NB4 (cell line): ENCODE measurements around the gene AMZ2.
"Not testable (repeated sequence)": the region's sequence is repeated elsewhere in the genome, so short reads cannot be mapped to it uniquely, and the experiment has no call there.

Experiments
- DNase-seq: peaks from one replicate; pipeline ENCODE4 v3.0.0; 2010; ENCODE audit warnings: low read depth
- H3K4me3 ChIP-seq: one replicate; pipeline ENCODE4 v1.5.1; 2011; ENCODE audit warnings: mild to moderate bottlenecking, low read depth, low read length, moderate library complexity
- MYC ChIP-seq: IDR thresholded peaks from 2 replicates; pipeline ENCODE4 v1.6.1; 2011; ENCODE audit warnings: low read depth, low read length
- POLR2A ChIP-seq: IDR thresholded peaks from 2 replicates; pipeline ENCODE4 v1.6.1; 2011; ENCODE audit warnings: mild to moderate bottlenecking; ENCODE audit not compliant: insufficient read length; ENCODE audit errors: extremely low read depth
- TF ChIP-seq, protein P1 (sequence below): IDR thresholded peaks from one replicate; pipeline ENCODE4 v1.5.1; 2012; ENCODE audit warnings: low read depth, low read length
- TF ChIP-seq, protein P2 (sequence below): IDR thresholded peaks from 2 replicates; pipeline ENCODE4 v1.6.1; 2011; ENCODE audit warnings: low read depth, low read length

Gene AMZ2

GRCh38 chr17:68210570-68211315 is 37.1 kb upstream of the AMZ2 start:
- no peak for TF ChIP-seq MYC
- TF ChIP-seq, protein P1, sequence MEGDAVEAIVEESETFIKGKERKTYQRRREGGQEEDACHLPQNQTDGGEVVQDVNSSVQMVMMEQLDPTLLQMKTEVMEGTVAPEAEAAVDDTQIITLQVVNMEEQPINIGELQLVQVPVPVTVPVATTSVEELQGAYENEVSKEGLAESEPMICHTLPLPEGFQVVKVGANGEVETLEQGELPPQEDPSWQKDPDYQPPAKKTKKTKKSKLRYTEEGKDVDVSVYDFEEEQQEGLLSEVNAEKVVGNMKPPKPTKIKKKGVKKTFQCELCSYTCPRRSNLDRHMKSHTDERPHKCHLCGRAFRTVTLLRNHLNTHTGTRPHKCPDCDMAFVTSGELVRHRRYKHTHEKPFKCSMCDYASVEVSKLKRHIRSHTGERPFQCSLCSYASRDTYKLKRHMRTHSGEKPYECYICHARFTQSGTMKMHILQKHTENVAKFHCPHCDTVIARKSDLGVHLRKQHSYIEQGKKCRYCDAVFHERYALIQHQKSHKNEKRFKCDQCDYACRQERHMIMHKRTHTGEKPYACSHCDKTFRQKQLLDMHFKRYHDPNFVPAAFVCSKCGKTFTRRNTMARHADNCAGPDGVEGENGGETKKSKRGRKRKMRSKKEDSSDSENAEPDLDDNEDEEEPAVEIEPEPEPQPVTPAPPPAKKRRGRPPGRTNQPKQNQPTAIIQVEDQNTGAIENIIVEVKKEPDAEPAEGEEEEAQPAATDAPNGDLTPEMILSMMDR, result no peak
- no peak for TF ChIP-seq POLR2A
- TF ChIP-seq, protein P2, sequence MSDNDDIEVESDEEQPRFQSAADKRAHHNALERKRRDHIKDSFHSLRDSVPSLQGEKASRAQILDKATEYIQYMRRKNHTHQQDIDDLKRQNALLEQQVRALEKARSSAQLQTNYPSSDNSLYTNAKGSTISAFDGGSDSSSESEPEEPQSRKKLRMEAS, result no peak
- DNase-seq, result no peak
- no peak overlapping the region for H3K4me3 ChIP-seq

DNA sequence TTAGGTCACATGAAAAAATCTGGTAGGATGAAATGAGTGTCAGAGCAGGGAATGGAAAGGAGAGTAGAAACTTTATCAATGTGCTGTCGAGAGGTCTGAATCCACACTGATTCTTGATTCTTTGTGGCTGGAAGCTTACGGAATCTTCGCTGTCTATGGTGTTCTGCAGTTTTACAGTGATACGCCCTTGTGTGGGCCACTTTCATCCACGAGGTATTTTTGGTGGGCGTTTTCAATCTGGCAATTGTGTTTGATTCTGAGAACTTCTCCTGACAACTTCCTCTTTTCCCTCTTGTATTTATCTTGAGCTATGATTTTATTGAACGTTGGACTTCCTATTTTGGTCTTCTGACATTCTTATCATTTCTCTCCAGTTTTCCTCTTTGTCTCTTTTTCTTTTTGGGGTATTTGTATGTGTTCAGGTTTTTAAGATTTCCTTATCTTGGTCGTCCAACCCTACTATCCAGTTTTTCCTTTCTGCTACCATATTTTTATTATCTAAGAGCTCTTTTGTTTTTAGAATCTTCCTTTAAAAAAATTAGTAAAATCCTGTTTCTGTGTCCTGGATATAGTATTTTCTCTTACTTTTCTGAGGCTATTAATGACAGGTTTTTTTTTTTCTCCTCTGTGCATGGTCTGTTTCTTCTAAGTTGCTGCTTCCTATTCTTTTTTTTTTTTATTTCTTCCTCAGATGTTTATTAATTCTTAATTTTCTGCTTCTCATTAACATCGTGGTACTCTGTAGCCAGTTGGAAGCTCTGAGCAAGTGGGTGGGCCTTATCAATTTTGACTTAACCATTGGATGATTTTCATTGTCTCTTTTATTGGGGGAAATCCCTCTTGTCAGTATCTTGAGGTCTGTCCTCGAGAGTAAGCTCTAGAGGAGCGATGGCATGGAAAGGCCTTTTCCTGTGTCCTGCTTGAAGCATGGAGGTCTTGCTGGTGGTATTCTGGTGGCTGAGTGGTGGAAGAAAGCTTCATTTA is 34.1 kb upstream of the AMZ2 start:
- not testable (repeated sequence) for H3K4me3 ChIP-seq
- DNase-seq, result peak; percentile 42

DNA sequence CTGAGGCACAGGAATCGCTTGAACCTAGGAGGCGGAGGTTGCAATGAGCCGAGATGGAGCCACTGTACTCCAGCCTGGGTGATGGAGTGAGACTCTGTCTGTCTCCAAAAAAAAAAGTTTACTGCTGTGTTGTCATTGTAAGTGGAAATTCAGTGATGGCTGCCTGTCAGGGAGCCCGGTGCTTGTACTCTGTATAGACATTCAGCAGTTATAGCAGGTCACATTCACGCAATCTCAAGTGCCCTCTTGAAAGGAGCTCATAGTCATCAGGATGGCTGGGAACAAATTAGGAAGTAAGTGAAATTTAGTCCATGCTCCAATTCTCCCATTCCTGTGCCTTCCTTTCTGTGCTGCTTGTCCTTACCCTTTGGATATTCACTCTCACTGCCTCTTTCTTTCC is 32.4 kb upstream of the AMZ2 start:
- not testable (repeated sequence) for H3K4me3 ChIP-seq, DNase-seq

GRCh38 chr17:68219429-68219828 is 28.4 kb upstream of the AMZ2 start:
- not testable (repeated sequence) for H3K4me3 ChIP-seq

GRCh38 chr17:68220186-68220585 is 27.7 kb upstream of the AMZ2 start:
- DNase-seq, H3K4me3 ChIP-seq: not testable (repeated sequence)

More at GRCh38 chr17:68219429-68219828, 28.4 kb upstream of the AMZ2 start:
- not testable (repeated sequence) for DNase-seq

GRCh38 chr17:68220786-68221185 is 27.1 kb upstream of the AMZ2 start:
- H3K4me3 ChIP-seq, DNase-seq: not testable (repeated sequence)

DNA sequence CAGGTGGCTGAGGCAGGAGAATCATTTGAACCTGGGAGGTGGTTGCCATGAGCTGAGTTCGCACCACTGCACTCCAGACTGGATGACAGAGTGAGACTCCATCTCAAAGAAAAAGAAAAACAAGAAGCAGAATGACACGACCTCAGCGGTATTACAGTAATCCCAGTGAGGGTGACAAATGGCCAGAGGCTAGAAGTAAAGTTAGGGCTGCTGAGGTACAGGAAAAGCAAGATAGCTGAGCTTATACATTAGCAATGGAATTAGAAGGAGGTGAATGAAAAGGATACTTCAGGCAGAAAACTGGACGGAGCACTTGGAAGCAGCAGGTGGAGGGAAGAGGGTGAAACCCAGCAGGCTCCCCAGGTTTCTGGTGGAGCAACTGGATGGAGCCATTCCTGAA is 26.1 kb upstream of the AMZ2 start:
- no peak for DNase-seq
- H3K4me3 ChIP-seq, result no peak overlapping the region
- TF ChIP-seq POLR2A (no peak), MYC (no peak)
- TF ChIP-seq, protein P1, result no peak
- TF ChIP-seq, protein P2, result no peak

- TF ChIP-seq POLR2A, result no peak
- DNase-seq, result no peak
- no peak overlapping the region for H3K4me3 ChIP-seq
Measured at GRCh38 chr17:68222606-68223005, 25.2 kb upstream of the AMZ2 start.

DNA sequence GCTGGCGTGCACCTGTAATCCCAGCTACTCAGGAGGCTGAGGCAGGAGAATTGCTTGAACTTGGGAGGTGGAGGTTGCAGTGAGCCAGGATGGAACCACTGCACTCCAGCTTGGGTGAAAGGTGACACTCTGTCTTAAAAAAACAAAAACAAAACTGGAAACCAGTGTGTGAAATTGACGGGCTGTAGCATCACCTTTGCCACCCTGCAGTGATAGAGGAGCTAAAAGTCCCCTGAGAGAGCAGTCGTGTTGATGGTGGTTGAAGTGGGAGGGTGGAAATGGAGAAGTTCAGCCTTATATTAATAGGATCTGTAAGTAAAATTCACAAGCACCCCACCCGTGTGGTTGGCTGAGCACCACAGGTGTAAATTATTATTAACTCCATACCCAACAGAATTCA is 22.8 kb upstream of the AMZ2 start:
- H3K4me3 ChIP-seq, DNase-seq: not testable (repeated sequence)

GRCh38 chr17:68228039-68228680 is 19.7 kb upstream of the AMZ2 start:
- DNase-seq, result peak; percentile 30
- H3K4me3 ChIP-seq, result not testable (repeated sequence)
